ENCODE results near the gene ELN. TPM values are rescaled to one million over a fixed set of nuclear protein-coding genes. Genes with fewer than 3 reads are reported as not detected.

Gene ELN
- total RNA-seq, 2 experiments from 2014 or later = not detected

DNA sequence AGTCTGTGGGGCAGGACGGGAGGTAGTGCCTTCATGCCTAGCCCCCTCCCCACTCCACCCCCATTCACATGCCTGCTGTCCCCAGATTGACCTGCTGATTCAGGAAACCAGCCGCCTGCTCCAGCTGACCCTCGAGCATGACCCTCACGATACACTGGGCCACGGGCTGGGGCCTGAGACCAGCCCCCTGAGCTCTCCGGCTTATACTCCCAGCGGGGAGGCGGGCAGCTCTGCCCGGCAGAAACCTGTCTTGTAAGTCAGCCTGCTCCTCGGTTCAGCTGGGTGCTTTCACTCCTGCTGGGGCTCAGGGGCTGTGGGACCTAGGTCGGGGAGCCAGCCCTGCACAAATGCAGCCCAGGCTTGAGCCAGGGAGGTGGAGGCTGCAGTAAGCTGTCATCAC lies 78.0 kb downstream of the ELN start:
- H3K4me1 Mint-ChIP-seq = no peaks in the 10 kb centered on the region
- no peak overlapping the region for H3K4me3 Mint-ChIP-seq
- no peaks in the 10 kb centered on the region for H3K9me3 Mint-ChIP-seq
- H3K36me3 Mint-ChIP-seq (ENCODE audit: low read depth) = peaks cover 11% of the 10 kb centered on the region
- ChIA-PET CTCF (no interaction called here), POLR2A (no interaction called here)
- H3K27ac Mint-ChIP-seq = no peak overlapping the region
- no peaks in the 10 kb centered on the region for H3K27me3 Mint-ChIP-seq
- no peak for DNase-seq

- Mint-ChIP-seq H3K9me3 (no peaks in the 10 kb centered on the region), H3K4me1 (no peaks in the 10 kb centered on the region), H3K27ac (no peak overlapping the region), H3K36me3 (ENCODE audit: low read depth) (peaks cover 12% of the 10 kb centered on the region), H3K4me3 (no peak overlapping the region), H3K27me3 (no peaks in the 10 kb centered on the region)
- no peak for DNase-seq
- POLR2A ChIA-PET = no interaction called here
- CTCF ChIA-PET = interaction anchor here (1.1 kb wide), 1 partner anchor 77 kb away, joined by 3 read pairs; no protein-coding TSS in a partner anchor
These were observed 78.9 kb downstream of the ELN start for GRCh38 chr7:74106846-74107245.

GRCh38 chr7:74115326-74115725 lies 87.4 kb downstream of the ELN start:
- Mint-ChIP-seq H3K4me3 (no peak overlapping the region), H3K36me3 (ENCODE audit: low read depth) (peaks cover 10% of the 10 kb centered on the region), H3K4me1 (no peaks in the 10 kb centered on the region), H3K27me3 (no peaks in the 10 kb centered on the region), H3K9me3 (no peaks in the 10 kb centered on the region), H3K27ac (no peak overlapping the region)
- ChIA-PET CTCF (no interaction called here), POLR2A (interaction anchor here (1.8 kb wide), 1 partner anchor 11 kb away, joined by 4 read pairs; no protein-coding TSS in a partner anchor)
- no peak for DNase-seq

DNA sequence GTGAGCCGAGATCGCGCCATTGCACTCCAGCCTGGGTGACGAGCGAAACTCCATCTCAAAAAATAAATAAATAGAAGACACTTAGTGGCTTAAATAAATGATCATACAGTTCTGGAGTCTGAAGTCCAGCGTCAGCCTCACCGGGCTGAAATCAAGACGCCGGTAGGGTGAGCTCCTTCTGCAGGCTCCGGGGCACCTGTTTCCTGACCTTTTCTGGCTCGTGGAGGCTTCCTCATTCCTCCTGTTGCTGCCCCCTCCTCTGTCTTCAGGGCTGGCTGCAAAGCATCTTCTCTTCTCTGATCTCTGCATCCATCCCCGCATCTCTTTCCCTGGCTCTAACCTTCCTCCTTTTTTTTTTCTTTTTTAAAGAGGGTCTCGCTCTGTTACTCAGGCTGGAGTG lies 88.4 kb downstream of the ELN start:
- Mint-ChIP-seq H3K4me1 (no peaks in the 10 kb centered on the region), H3K27me3 (no peaks in the 10 kb centered on the region), H3K27ac (no peak overlapping the region), H3K36me3 (ENCODE audit: low read depth) (peaks cover 10% of the 10 kb centered on the region), H3K4me3 (no peak overlapping the region), H3K9me3 (no peaks in the 10 kb centered on the region)
- no peak for DNase-seq
- ChIA-PET CTCF (no interaction called here), POLR2A (interaction anchor here (0.7 to 1.8 kb wide), 2 partner anchors 12 to 20 kb away, joined by 3 to 4 read pairs; no protein-coding TSS in a partner anchor)

Other genes with a start within 250 kb of the ELN start
- under 1 TPM in 1 of 2 experiments, not detected in 1; 0.10 TPM for gene CLDN4, start 197.2 kb upstream of the ELN start, total RNA-seq
- gene METTL27, start 185.7 kb upstream of the ELN start, total RNA-seq = 1 to 10 TPM; 3.3 to 3.7 TPM
- gene TMEM270, start 167.0 kb upstream of the ELN start, total RNA-seq = not detected
- 10 to 100 TPM; 22.5 to 26.1 TPM for gene LIMK1, start 55.6 kb downstream of the ELN start, total RNA-seq
- gene EIF4H, start 146.2 kb downstream of the ELN start, total RNA-seq = 100 to 1,000 TPM; 295 to 320 TPM
- 10 to 100 TPM; 31.1 to 32.5 TPM for gene LAT2, start 181.8 kb downstream of the ELN start, total RNA-seq
- 10 to 100 TPM; 52.5 to 55.9 TPM for gene RFC2, start 226.2 kb downstream of the ELN start, total RNA-seq

Measured in activated CD4-positive, alpha-beta memory T cell treated with anti-CD3 and anti-CD28 coated beads, Interleukin-2, amount 10 ng/mL, durations not matched to agents 7 days and 5 days (primary cell).